Ramos (cell line): ENCODE results near the gene HSPA12A.

Source experiments
- in situ Hi-C: fragments of 300-500 bp; cut with MboI; formaldehyde crosslinking; loops from one replicate; pipeline ENCODE4 v1.14.3; 2022; ENCODE audit warnings: low sequenced_read_pairs; ENCODE audit not compliant: unreplicated experiment

HSPA12A gene

DNA sequence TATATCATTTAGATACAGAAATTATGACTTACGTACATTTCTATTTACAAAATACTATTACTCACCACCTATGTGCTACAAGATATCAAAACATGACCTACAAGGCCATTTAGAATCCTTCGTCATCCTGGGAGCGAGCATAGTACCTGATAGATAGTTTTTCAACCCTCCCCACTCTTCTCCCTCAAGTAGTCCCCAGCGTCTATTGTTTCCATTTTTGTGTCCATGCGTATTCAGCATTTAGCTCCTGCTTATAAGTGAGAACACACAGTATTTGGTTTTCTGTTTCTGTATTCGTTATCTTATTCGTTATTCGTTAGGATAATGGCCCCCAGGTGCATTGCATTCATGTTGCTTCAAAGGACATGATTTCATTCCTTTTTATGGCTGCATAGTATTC, 93.5 kb downstream of the HSPA12A start:
- in situ Hi-C loops: no loop called here

- in situ Hi-C loops: no loop called here
Observed at GRCh38 chr10:116646502-116646901, 95.9 kb downstream of the HSPA12A start.

DNA sequence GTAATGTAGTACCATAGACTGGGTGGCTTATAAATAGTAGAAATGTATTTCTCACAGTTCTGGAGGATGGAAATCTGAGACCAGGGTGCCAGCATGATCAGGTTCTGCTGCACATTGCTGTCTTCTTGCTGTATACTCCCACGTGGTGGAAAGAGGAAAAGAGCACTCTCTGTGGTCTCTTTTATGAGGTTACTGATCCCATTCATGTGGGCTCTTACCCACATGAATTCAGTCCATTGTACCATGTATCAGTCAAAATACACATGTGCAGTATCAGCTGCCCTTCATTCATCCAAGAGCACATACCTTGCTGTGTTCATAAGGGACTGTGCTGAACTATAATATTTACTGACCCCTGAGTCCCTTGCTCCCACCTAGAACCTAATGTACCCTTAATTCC, 104.5 kb downstream of the HSPA12A start:
- in situ Hi-C loops: no loop called here

GRCh38 chr10:116636976-116637375, 105.4 kb downstream of the HSPA12A start:
- in situ Hi-C loops: no loop called here

DNA sequence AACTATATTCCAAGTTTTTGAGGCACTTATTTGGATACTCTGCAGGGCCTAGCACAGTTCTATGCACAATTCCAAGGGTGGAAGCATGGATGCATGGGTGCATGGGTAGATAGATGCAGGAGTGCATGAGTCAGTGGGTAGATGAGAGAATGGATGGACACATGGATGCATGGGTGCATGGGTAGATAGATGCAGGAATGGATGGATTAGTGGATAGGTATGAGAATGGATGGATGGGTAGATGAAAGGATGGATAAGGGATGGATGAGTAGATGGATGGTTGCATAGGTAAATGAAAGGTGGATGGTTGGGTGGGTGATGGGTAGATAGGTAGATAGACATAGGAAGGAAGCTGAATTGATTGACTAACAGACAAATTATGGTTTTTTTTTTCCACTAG, 106.0 kb downstream of the HSPA12A start:
- in situ Hi-C loops: no loop called here

GRCh38 chr10:116634126-116634975, 108.0 kb downstream of the HSPA12A start:
- in situ Hi-C loops: no loop called here

DNA sequence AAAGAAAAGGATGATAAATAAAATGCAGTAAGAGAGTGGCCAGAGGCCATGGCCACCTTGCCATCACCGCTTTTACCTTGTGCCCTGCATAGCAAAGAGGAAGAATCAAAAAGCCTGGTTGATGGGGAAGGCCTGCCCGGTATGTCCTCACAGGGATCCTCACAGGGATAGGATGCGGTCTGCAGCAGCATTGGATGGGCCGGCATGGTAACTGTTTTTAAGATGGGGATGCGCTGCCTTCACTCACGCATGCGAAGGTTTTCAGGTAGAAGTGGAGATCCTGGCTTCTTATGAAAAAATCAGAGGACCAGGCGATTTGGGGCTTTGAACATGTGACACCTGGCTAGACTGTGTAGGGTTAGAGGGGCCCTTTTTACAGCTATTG, 109.2 kb downstream of the HSPA12A start:
- in situ Hi-C loops: no loop called here

GRCh38 chr10:116632596-116633215, 109.7 kb downstream of the HSPA12A start:
- in situ Hi-C loops: no loop called here

DNA sequence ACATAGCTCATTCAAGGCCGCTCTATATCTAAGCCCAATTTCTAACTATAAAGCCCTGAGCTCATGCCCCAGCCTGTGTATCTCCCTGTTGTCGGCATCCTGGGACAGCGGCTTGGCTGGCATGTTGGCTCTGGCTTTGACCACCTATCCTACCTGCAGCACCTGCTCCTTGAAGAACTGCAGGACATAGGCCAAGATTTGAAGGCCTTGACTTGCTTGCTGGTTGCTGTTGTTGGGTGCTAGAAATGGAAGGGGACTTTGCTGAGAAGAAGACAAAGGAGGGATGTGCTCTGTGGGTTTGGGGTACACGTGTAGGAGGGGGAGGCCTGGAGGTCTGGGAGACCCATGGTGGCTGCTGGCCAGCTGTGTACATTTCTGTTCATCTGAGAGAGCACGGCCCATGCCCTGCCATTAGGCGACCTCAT, 110.5 kb downstream of the HSPA12A start:
- in situ Hi-C loops: no loop called here

GRCh38 chr10:116630020-116630419, 112.3 kb downstream of the HSPA12A start:
- in situ Hi-C loops: no loop called here

DNA sequence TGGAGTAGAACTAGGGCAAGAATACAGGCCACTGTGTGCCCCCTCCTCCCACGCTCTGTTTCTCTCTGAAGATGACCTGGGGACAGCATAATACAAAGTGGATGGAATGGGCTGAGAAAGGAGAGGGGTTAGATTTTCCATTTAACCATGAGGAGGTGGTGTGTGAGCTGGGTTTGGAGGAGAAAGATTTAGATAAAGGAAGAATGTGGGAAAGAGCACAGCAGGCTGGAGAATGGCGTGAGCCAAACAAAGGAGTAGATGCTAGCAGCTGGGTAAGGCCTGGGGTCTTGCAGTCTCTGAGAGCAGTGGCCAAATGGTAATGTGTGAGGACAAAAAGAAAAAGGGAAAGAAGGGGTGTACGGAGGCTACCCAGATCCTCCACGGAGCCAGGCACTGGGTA, 113.0 kb downstream of the HSPA12A start:
- in situ Hi-C loops: no loop called here

- in situ Hi-C loops: no loop called here
Observed at GRCh38 chr10:116627386-116627933, 114.9 kb downstream of the HSPA12A start.

DNA sequence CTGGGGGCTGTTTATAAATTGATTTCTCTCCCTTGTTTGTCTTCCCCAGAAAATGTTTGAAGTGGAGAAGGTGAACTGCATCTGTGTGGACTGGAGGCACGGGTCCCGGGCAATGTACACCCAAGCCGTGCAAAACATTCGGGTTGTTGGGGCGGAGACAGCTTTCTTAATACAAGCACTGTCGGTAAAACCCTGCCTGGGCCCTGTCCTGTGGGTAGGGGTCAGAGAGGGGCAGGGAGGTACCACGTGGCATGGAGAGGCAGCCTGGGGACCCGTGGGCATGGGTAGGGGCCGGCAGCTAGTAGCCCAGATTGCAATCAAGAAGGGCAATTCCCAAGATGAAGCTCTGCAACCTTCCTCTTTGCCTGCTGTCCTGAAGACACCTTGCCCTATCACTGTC, 115.6 kb downstream of the HSPA12A start:
- in situ Hi-C loops: no loop called here

DNA sequence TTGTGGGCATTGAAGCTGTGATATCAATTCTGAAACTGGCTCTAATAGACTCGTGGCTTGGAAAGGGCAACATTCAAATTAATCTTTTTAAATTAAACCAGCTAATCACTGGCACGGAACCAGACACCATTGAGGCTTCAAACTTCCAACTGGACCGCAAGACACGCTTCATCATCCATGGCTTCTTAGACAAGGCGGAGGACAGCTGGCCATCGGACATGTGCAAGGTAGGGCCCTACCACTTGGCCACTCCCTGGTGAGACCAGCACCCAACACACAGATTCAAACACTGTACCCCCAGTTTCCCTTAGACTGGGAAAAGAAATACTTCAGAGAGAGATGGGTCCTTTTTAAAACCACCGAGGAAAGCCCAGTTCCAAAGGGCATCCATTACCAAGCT, 116.5 kb downstream of the HSPA12A start:
- in situ Hi-C loops: no loop called here

DNA sequence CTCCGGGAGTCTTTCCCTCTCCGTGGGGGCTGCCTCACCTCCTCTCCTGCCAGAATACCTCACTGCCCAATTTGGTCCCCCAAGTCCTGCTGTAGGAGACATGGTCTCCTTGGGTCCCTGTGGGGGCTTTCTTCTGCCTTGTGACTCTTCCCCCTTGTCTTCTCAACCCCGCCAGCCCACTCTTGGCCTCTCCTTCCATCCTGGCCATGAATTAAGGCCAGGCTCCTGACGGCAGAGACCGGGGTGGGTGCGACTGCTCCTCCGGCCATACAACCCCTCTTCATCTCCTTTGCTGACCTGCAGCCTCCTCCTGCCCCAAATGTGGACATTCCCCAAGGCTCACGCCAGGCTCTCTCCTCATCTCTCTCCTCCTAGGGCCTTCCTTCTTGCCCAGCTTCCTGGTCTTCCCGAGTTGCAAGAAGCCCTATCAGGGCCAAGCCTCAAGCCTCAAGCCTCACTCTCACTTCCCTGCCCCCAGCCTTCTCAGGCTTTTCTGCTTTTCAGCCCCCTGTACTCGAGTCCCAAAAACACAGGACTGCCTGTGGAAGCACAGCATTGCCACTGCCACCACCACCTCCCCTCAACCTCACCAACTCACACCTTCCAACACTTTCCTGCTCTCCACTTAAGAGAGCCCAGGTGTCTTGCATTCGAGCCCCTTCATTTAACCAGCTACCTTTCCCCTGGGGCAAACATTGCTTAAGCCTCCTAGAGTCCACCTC, 120.3 kb downstream of the HSPA12A start:
- in situ Hi-C loops: no loop called here

- in situ Hi-C loops: no loop called here
Observed at GRCh38 chr10:116621476-116621875, 120.9 kb downstream of the HSPA12A start.
